ENCODE data around the gene FAM149A. TPM values are rescaled to one million over a fixed set of nuclear protein-coding genes. Genes with fewer than 3 reads are reported as not detected.

FAM149A gene
- total RNA-seq, 2 donors from 2014 or later: 9.9 to 12.8 TPM

GRCh38 chr4:186151499-186151898, 47.0 kb downstream of the FAM149A start:
- Histone ChIP-seq H3K9me3 (no peaks in the 10 kb centered on the region), H3K27me3 (replicated peaks; ENCODE audit: insufficient read depth) (no peaks in the 10 kb centered on the region), H3K27ac (no peak overlapping the region), H3K4me1 (ENCODE audit: control insufficient read depth in 1 of 2, low read depth in 2 of 2) (no peaks in the 10 kb centered on the region), H3K36me3 (no peaks in the 10 kb centered on the region), H3K4me3 (no peak overlapping the region)
- DNase-seq (ENCODE audit: low spot score) (no peak), ATAC-seq (ENCODE audit: insufficient number of reproducible peaks, low FRiP score, low read depth) (no peak)
- no peak for TF ChIP-seq CTCF (IDR thresholded peaks at IDR 0.05)

- no peak for ATAC-seq (ENCODE audit: insufficient number of reproducible peaks, low FRiP score, low read depth)
- H3K4me1 ChIP-seq (ENCODE audit: control insufficient read depth in 1 of 2, low read depth in 2 of 2): no peaks in the 10 kb centered on the region
- H3K4me3 ChIP-seq: no peak overlapping the region
- no peaks in the 10 kb centered on the region for H3K9me3 ChIP-seq
- H3K27ac ChIP-seq: no peak overlapping the region
- no peak for TF ChIP-seq CTCF (IDR thresholded peaks at IDR 0.05)
- peaks cover 4% of the 10 kb centered on the region for H3K36me3 ChIP-seq
- DNase-seq (ENCODE audit: low spot score): no peak
- H3K27me3 ChIP-seq (replicated peaks; ENCODE audit: insufficient read depth): no peaks in the 10 kb centered on the region
Observed at GRCh38 chr4:186158021-186158813, 53.7 kb downstream of the FAM149A start.

GRCh38 chr4:186158966-186159365, 54.5 kb downstream of the FAM149A start:
- no peak for ATAC-seq (ENCODE audit: insufficient number of reproducible peaks, low FRiP score, low read depth)
- no peaks in the 10 kb centered on the region for H3K27me3 ChIP-seq (replicated peaks; ENCODE audit: insufficient read depth)
- DNase-seq (ENCODE audit: low spot score): no peak
- no peak overlapping the region for H3K4me3 ChIP-seq
- no peak overlapping the region for H3K27ac ChIP-seq
- H3K4me1 ChIP-seq (ENCODE audit: control insufficient read depth in 1 of 2, low read depth in 2 of 2): no peaks in the 10 kb centered on the region
- TF ChIP-seq CTCF (IDR thresholded peaks at IDR 0.05): no peak
- H3K9me3 ChIP-seq: no peaks in the 10 kb centered on the region
- H3K36me3 ChIP-seq: peaks cover 7% of the 10 kb centered on the region

GRCh38 chr4:186159613-186160012, 55.1 kb downstream of the FAM149A start:
- DNase-seq (ENCODE audit: low spot score): no peak
- Histone ChIP-seq H3K27ac (no peak overlapping the region), H3K36me3 (peaks cover 7% of the 10 kb centered on the region), H3K4me1 (ENCODE audit: control insufficient read depth in 1 of 2, low read depth in 2 of 2) (no peaks in the 10 kb centered on the region), H3K27me3 (replicated peaks; ENCODE audit: insufficient read depth) (no peaks in the 10 kb centered on the region), H3K4me3 (no peak overlapping the region), H3K9me3 (no peaks in the 10 kb centered on the region)
- no peak for ATAC-seq (ENCODE audit: insufficient number of reproducible peaks, low FRiP score, low read depth)
- no peak for TF ChIP-seq CTCF (IDR thresholded peaks at IDR 0.05)

- TF ChIP-seq CTCF (IDR thresholded peaks at IDR 0.05): no peak
- Histone ChIP-seq H3K27me3 (replicated peaks; ENCODE audit: insufficient read depth) (no peaks in the 10 kb centered on the region), H3K36me3 (peaks cover 7% of the 10 kb centered on the region), H3K4me3 (no peak overlapping the region), H3K27ac (no peak overlapping the region), H3K4me1 (ENCODE audit: control insufficient read depth in 1 of 2, low read depth in 2 of 2) (no peaks in the 10 kb centered on the region), H3K9me3 (no peaks in the 10 kb centered on the region)
- DNase-seq (ENCODE audit: low spot score): no peak
- ATAC-seq (ENCODE audit: insufficient number of reproducible peaks, low FRiP score, low read depth): no peak
Observed at GRCh38 chr4:186161138-186161537, 56.6 kb downstream of the FAM149A start.

All from thoracic aorta (tissue), 2 donors.